Globus pallidus (tissue), 1 donor: ENCODE results near the gene RSRP1.
"Not testable (repeated sequence)": the region's sequence is repeated elsewhere in the genome, so short reads cannot be mapped to it uniquely, and the experiment has no call there.

Experiments
- DNase-seq: peaks from one replicate; pipeline ENCODE4 v3.0.0-alpha.2; 2015; ENCODE audit warnings: low spot score

The RSRP1 gene

GRCh38 chr1:25256578-25256965 lies 9.3 kb upstream of the RSRP1 start:
- no peak for DNase-seq

DNA sequence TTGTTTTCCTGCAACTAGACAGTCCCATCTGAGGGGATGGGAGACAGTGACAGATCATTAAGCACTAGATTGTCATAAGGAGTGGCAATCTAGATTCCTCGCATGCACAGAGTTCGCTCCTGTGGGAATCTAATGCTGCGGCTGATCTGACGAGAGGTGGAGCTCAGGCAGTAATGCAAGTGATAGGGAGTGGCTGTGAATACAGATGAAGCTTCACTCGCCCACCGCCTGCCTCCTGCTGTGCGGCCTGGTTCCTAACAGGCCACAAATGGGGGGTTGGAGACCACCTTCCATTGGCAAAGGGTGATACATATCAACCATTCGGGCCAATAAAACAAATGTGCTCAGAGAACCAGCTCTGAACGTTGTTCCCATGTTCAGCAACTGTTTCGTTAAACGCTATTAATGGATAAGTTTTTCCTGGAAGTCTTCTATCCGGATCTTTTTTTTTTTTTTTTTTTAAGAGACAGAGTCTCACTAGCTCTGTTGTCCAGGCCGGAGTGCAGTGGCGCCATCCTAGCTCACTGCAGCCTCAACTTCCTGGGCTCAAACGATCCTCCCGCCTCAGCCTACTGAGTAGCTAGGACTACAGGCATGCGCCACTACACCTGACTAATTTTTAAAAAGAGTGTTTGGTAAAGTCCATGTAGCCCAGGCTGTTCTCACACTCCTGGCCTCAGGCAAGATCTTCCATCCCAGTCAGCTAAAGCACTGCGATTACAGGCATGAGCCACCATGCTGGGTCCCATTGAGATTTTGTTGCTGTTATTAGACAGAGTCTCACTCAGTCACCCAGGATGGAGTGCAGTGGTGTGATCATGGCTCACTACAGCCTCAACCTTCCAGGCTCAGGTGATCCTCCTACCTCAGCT lies 8.7 kb upstream of the RSRP1 start:
- no peak for DNase-seq

DNA sequence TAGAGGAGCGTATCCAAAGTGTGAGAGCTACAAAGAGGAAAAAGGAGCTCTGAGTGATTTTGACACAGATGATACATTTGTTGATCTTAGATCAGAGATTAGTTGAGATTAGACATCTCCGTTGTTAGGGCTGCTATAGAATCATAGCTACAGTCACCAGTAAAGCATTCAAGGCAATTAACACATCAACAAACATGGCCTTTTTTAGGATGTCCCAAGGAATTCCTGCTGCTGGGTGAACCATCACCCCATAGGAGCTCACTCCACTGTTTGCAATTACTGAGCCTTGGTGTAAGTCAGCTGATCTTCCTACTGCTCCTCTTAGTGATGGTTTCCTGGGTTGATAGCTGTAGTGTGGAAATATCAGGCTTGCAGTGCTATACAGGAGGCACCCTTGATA lies 6.7 kb upstream of the RSRP1 start:
- DNase-seq = no peak

- DNase-seq = no peak
Observed at GRCh38 chr1:25247829-25248754, 838 bp upstream of the RSRP1 start.

- DNase-seq = no peak
Observed at GRCh38 chr1:25246600-25247023, 642 bp downstream of the RSRP1 start.

GRCh38 chr1:25245809-25246599 lies 1.2 kb downstream of the RSRP1 start:
- no peak for DNase-seq

GRCh38 chr1:25245393-25245792 lies 1.9 kb downstream of the RSRP1 start:
- no peak for DNase-seq

DNA sequence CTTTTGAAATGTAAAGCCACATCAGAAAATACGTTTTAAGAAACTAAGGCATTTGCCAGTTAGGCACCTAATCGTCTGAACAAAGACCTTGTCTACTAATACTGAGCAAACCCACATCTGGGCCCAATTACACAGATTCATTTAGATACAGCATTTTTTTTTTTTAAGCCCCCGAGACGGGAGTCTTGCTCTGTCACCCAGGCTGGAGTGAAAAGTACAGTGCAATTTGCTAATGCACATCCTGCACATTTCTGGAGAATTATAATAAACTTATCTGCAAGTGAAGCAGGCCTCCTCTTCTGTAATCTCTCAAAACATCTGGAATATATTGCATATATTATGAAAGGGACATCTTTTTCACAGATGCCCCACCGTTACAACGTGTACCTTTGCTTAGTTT lies 3.3 kb downstream of the RSRP1 start:
- DNase-seq = no peak

DNA sequence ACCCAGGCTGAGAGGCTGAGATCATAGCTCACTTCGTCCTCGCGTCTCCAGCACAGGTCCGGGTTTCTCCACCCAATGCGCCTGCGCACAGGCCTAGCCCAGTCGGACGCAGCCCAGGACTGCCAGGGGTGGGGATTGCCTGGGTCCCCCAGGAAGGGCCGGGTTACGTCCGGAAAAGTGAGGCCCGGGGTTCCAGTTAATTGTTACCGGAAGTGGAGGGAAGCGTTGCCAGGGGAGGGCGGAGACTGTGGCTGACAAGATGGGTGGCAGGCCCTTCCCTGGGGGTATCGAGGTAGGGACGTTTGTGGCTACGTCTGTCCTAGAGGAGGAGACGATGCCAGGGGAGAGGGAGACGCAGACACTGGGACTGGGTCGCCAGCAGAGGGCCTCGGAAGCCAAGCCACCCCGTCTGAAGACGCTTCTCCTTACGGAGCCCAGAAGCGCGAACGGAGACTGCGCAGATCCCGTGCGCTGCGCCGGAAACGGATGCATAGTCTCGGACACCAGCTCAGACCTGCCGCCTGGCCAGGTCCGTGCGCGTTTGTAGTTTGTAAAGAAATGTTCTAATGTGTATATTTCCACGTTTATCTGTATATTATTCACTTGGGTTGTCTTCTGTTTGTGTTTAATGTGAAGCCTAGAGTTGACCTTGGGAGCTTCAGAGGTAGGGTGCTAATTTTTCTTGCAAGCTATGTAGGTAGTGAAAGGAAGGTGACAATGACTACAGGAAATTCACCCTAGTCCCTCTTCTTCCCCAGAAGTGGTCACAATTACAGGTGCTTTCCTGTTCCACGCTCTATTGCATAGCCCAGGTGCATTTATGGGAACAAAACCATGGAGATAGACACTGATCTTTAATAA lies 7.3 kb downstream of the RSRP1 start:
- peak; percentile 82 for DNase-seq

DNA sequence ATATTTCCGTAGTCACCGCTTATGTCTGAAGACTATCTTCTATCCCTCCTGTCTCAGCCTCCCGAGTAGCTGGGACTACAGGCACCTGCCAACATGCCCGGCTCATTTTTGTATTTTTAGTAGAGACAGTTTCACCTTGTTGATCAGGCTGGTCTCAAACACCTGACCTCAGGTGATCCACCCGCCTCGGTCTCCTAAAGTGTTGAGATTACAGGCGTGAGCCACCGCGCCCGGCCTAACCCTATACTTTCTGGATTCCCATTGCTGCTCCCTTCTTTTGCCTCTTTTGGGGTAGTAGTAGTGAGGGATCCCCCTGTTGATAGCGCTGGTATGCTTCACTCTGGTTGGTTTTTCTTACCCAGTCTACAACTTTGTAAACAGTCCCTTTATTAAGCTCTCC lies 9.2 kb downstream of the RSRP1 start:
- no peak for DNase-seq

GRCh38 chr1:25236261-25236660 lies 11.0 kb downstream of the RSRP1 start:
- not testable (repeated sequence) for DNase-seq

DNA sequence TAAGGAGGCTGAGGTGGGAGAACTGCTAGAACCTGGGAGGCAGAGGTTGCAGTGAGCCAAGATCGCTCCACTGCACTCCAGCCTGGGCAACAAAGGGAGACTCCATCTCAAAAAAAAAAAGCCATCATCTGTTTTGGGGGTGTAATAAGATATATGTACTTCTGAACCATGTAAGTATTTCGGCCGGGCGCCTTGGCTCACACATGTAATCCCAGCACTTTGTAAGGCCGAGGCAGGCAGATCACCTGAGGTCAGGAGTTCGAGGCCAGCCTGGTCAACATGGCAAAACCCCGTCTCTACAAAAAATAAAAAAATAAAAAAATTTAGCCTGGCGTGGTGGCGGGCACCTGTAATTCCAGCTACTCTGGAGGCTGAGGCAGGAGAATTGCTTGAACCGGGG lies 11.8 kb downstream of the RSRP1 start:
- DNase-seq = not testable (repeated sequence)

- DNase-seq = peak; percentile 77
Observed at GRCh38 chr1:25232866-25233784, 14.1 kb downstream of the RSRP1 start.

GRCh38 chr1:25232027-25232865 lies 15.0 kb downstream of the RSRP1 start, which contains the start of gene SYF2:
SYF2 (minus strand) TSS chr1:25232502; CDS start chr1:25232467, 35 bp downstream.
- peak; percentile 93 for DNase-seq

DNA sequence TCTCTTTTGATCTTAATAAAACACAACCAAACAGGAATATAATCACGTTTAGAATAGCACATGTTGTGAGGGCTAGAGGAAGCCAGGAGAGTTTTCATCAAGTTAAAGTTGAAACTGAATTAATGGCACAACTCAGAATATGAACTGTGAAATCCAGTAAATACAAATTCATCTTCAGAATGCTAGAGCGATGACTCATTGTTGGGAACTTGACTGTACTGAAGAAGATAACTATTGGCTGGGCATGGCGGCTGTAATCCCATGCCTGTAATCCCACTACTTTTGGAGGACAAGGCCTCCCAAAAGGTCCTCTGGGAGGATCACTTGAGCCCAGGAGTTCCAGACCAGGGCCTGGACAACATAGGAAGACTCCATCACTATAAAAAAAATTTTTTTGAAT lies 23.8 kb downstream of the RSRP1 start:
- DNase-seq = no peak

GRCh38 chr1:25222606-25223005 lies 24.6 kb downstream of the RSRP1 start:
- DNase-seq = no peak

- no peak for DNase-seq
Observed at GRCh38 chr1:25220666-25221065, 26.6 kb downstream of the RSRP1 start.

- DNase-seq = no peak
Observed at GRCh38 chr1:25219661-25220251, 27.5 kb downstream of the RSRP1 start.
